ENCODE results near the gene LTBP2. TPM values are rescaled to one million over a fixed set of nuclear protein-coding genes. Genes with fewer than 3 reads are reported as not detected.

The LTBP2 gene
- total RNA-seq, 1 donor from 2014 or later = 26.5 TPM

- Histone ChIP-seq H3K27ac (replicated peaks) (no peak overlapping the region), H3K4me3 (no peak overlapping the region), H3K27me3 (ENCODE audit: low read depth) (no peaks in the 10 kb centered on the region), H3K9me3 (replicated peaks) (no peaks in the 10 kb centered on the region), H3K4me1 (no peaks in the 10 kb centered on the region), H3K36me3 (no peaks in the 10 kb centered on the region)
- intact Hi-C loops (cut with micrococcal nuclease) = no loop called here
- no peak for TF ChIP-seq CTCF (IDR thresholded peaks at IDR 0.05; ENCODE audit: borderline replicate concordance)
- DNase-seq = no peak
Measured at GRCh38 chr14:74516451-74517160, 95.4 kb downstream of the LTBP2 start.

GRCh38 chr14:74515891-74516412, 96.1 kb downstream of the LTBP2 start:
- peak; percentile 7 for DNase-seq
- intact Hi-C loops (cut with micrococcal nuclease) = no loop called here

GRCh38 chr14:74514471-74514941, 97.5 kb downstream of the LTBP2 start:
- H3K36me3 ChIP-seq = no peaks in the 10 kb centered on the region
- H3K4me1 ChIP-seq = no peaks in the 10 kb centered on the region
- DNase-seq = no peak
- intact Hi-C loops (cut with micrococcal nuclease) = no loop called here
- H3K27ac ChIP-seq (replicated peaks) = peak overlapping the region; percentile 15
- no peak overlapping the region for H3K4me3 ChIP-seq
- H3K27me3 ChIP-seq (ENCODE audit: low read depth) = peaks cover 4% of the 10 kb centered on the region
- no peaks in the 10 kb centered on the region for H3K9me3 ChIP-seq (replicated peaks)
- TF ChIP-seq CTCF (IDR thresholded peaks at IDR 0.05; ENCODE audit: borderline replicate concordance) = no peak

More at GRCh38 chr14:74515891-74516412, 96.1 kb downstream of the LTBP2 start:
- H3K27me3 ChIP-seq (ENCODE audit: low read depth) = no peaks in the 10 kb centered on the region
- H3K4me3 ChIP-seq = no peak overlapping the region
- H3K9me3 ChIP-seq (replicated peaks) = no peaks in the 10 kb centered on the region
- TF ChIP-seq CTCF (IDR thresholded peaks at IDR 0.05; ENCODE audit: borderline replicate concordance) = no peak
- H3K27ac ChIP-seq (replicated peaks) = no peak overlapping the region
- H3K36me3 ChIP-seq = no peaks in the 10 kb centered on the region
- no peaks in the 10 kb centered on the region for H3K4me1 ChIP-seq

- no peak for DNase-seq
- Histone ChIP-seq H3K4me3 (no peak overlapping the region), H3K9me3 (replicated peaks) (no peaks in the 10 kb centered on the region), H3K27ac (replicated peaks) (no peak overlapping the region), H3K27me3 (ENCODE audit: low read depth) (peaks cover 4% of the 10 kb centered on the region), H3K4me1 (peaks cover 1% of the 10 kb centered on the region), H3K36me3 (no peaks in the 10 kb centered on the region)
- intact Hi-C loops (cut with micrococcal nuclease) = no loop called here
- no peak for TF ChIP-seq CTCF (IDR thresholded peaks at IDR 0.05; ENCODE audit: borderline replicate concordance)
Measured at GRCh38 chr14:74511966-74512830, 99.8 kb downstream of the LTBP2 start.

- no peaks in the 10 kb centered on the region for H3K9me3 ChIP-seq (replicated peaks)
- H3K27ac ChIP-seq (replicated peaks) = peak overlapping the region; percentile 2
- no peak for TF ChIP-seq CTCF (IDR thresholded peaks at IDR 0.05; ENCODE audit: borderline replicate concordance)
- no peak overlapping the region for H3K4me3 ChIP-seq
- H3K4me1 ChIP-seq = peaks cover 5% of the 10 kb centered on the region
- no peak for DNase-seq
- intact Hi-C loops (cut with micrococcal nuclease) = no loop called here
- no peaks in the 10 kb centered on the region for H3K36me3 ChIP-seq
- peaks cover 4% of the 10 kb centered on the region for H3K27me3 ChIP-seq (ENCODE audit: low read depth)
Measured at GRCh38 chr14:74510959-74511409, 101.1 kb downstream of the LTBP2 start.

All from left ventricle myocardium inferior (tissue), 1 donor.